Measurements from ENCODE around the gene TAF13.
A peak's percentile ranks its signal among the peaks of the same experiment; 100 is the strongest.

Gene TAF13, protein sequence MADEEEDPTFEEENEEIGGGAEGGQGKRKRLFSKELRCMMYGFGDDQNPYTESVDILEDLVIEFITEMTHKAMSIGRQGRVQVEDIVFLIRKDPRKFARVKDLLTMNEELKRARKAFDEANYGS

DNA sequence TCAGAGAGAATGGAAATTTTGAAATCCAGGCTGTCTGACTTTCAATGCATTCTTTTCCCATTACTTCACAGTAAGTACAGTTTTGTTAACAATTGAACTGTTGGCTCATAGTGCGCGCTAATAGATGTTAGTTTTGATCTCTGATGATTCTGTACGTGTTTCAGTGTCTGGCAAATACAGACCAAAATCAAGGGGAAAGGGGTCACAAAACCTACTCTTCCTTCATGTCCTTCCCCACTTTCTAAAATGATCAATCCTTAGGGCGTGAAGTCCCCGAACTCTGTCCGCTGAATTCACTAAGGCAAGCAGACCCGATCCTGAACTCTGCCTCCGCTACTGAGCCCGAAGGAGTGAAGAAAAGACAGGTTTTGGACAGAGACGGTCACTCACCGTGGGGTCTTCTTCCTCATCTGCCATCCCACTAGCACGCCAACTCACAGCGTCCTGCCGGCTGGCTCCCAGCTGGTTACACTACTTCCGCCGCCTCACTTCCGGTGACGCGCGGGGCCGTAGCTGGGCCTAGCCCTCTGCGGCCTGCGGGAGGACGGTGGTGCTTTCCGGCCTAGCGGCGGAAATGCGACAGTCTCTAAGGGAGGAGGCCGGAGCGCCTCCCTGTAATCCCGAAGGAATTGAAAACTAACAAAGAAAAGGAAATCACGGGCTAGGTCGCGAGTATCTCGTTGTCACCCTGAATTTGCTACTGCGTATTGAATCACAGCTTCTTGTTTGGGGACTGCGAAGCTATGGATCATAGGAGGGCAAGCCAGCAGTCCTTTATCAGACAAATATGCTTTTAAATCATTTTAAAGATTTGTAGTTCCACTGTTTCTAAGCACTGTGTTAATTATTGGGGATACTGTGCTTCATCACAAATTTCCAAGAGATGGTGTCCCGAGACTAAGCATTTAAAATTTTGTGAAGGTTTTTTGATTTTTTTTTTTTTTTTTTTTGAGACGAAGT is at the start of gene TAF13:
TAF13 (minus strand) TSS at position 473 of the 960 bp plus-strand sequence; CDS start at position 417, 56 bp downstream.
- DNase-seq (ENCODE audit: low spot score): peak; percentile 97

DNA sequence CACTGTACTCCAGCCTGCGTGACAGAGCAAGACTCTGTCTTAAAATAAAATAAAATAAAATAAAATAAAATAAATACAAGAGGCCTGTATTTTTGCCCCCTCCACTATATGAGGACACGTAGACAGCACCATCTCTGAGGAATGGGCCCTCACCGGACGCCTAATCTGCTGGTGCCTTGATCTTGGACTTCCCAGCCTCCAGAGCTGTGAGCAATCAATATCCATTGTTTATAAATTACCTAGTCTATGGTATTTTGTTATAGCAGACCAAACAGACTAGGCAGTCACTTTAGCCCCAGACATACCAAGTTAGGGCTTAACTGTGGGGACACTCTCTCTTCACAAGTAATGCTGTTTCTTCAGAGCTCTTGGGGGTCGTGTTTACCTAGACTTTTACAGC is 44.6 kb upstream of the TAF13 start:
- no peak for DNase-seq (ENCODE audit: low spot score)

DNA sequence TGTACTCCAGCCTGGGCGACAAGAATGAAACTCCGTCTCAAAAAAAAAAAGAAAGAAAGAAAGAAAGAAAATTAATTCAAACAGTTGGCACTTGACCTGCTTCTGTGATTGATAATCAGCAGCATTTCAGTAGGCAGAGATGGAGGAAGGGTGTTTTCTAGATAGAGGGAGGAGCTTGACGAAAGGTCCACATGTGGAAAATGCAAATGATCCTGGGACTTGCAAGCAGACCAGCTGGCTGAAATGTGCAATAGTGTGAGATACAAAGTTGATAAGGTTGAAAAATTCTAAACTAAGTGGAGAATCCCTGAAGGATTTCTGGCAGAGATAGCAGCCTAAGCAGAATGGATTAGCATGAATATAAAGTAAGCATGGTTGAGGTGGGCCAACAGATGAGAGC is 42.3 kb upstream of the TAF13 start:
- no peak for DNase-seq (ENCODE audit: low spot score)

DNA sequence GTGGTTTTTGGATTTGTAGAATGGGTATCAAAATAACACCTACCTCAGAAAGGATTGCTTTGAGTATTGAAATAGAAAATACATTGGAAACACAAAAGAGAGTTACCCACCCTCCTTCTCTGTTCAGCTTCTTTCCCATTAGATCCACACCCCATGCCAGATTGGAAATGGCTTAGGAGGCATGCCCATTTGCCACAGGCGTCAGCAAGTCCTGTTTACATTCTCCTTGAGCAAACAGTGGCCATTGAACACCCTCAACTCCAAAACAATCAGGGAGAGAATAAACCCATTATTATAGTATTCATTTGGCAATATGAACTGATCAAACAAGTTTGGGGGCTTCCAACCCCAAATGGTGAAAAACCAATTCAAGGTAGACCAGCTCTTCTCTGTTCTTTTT is 40.5 kb upstream of the TAF13 start:
- DNase-seq (ENCODE audit: low spot score): no peak

DNA sequence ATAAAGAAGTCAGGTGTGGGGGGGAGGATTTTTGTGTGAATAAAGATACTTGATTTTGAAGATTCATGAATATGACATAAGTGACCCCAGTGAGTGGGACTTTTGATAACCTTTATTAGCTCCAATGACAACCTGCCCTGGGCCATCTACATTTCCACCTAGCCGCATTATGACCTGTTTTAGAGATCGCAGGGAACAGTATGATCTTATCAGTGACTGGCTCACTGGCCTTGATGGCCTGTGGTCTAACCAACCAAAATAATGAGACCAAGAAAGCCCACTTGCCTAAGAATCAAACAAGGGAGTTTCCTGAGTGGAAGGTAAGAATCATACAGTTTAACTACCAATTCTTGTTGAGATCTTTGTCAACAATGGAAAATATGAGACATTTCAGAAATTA is 39.9 kb upstream of the TAF13 start:
- no peak for DNase-seq (ENCODE audit: low spot score)

DNA sequence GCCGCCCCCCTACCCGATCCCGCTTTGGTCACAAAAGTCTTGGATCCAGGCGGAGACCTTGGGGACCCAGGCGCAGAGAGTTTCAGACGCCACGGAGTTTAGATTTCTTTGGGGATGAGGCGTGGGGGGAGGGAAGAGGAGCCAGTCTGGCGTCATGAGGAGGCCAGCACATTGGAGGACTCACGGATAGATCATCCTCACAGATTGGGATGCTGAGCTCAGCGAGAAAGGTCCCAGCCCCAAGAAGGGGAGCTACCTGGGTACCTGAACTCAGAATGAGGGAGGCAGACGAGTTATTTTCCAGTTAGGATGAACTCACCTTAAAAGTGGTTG is 38.5 kb upstream of the TAF13 start:
- DNase-seq (ENCODE audit: low spot score): no peak

DNA sequence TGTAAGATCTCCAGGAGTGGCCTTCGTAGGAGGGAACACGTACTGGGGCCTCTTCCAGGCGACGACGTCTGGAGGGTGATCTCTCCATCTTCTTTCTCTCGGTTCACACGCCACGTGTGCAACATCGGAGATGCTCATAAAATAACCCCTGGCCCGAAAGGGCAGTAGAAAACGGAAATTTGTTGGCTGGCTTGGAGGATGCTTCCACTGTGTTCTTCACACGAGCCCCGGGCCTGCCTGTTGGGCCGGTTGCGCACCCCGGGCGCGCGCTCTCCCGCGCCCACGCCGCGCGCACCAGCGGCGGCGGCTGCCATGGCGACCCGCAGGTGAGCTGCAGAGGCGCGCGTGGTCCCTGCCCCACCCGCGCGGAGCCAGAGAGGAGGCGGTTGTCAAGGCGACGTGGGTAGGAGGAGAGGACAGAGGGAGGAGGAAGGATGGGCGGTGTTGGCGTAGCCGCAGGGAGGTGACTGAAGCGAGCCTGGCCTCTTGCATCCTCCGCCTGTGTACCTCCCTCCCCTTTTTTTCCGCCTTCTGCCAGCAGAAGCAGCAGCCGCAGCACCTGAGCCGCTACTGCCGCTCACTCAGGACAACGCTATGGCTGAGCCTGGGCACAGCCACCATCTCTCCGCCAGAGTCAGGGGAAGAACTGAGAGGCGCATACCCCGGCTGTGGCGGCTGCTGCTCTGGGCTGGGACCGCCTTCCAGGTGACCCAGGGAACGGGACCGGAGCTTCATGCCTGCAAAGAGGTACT is 38.0 kb upstream of the TAF13 start, which contains the start of gene ELAPOR1:
ELAPOR1 (plus strand) TSS at position 526 of the 752 bp plus-strand sequence; CDS start at position 595, 69 bp downstream.
- peak; percentile 48 for DNase-seq (ENCODE audit: low spot score)

DNA sequence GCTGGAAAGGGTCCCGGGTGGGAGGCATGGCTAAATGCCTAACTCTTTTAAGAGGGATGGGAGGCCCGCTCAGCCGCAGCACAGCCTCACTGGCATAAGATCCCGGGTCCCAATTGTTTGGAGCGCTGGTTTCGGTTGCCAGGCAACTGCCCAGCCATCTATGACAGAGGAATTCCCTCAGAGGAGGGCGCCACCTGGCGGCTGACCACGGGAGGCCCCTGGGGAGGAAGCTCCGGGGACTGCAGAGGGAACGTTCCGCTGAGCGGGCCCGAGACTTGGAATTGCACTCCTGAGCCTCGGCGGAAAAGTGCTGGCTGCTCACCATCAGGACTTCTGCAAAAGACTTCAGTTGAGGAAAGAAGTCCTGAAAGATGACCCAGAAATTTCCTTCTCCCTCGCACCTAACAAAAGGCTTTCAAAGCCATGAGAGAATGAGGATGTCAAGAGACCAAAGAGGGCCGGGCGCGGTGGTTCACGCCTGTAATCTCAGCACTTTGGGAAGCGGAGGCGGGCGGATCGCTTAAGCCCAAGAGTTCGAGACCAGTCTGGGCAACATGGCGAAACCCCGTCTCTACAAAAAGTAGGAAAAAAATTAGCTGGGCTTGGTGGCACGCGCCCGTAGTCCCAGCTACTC is 37.0 kb upstream of the TAF13 start:
- peak; percentile 94 for DNase-seq (ENCODE audit: low spot score)

DNA sequence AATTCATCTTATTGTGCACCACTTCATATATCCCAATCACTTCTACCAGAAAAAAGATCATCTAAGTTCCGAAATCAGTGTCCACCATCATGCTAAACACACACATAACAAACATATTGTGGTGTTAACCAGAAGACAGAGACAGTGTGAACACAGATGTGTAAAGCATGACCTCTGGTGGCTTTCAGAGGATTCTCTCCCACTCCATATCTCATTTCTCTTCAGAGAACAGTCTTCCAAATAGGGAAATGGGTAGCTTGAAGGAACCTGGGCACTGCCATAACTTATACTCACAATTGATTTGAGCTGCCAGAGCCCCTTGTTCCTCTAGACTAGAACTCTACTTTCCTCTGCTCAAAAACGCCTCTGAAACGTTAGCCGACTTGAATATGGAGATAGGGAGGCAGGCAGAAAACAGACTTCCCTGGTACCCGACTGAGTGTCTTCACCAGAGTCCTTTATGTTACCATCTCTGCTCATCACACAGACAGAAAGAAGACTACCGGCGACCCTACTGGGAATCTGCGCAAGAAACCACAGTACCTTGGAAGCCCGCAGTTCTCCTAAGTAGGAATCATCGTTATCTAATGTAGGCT is 36.4 kb upstream of the TAF13 start:
- DNase-seq (ENCODE audit: low spot score): peak; percentile 51

DNA sequence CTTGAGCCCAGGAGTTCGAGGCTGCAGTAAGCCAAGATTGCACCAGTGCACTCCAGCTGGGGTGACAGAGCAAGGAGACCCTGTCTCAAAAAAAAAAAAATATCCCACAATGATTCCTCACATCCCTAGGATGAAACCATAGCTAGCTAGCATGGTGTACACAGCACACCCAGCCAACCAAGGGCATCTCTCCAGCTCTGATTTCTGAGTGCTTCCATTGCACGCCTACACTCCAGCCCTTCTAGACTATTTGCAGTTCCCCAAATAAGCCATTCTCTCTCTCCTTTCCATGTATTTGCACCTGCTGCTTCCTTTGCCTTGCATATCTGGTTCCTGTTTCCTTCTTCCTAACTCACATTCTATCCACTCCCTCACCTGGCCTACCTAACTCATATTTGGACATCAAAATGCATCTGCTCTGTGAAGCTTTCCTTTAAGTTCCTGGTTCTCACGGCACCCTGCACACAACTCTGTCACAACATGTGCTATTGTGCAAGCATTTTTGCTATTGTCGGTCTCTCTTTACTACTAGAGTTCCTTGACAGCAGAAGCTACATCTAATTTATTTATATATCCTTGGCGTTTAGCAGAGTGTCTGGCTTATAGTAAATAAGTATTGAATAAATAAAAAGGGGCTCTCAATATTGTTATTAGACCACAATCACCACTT is 35.7 kb upstream of the TAF13 start:
- DNase-seq (ENCODE audit: low spot score): no peak

DNA sequence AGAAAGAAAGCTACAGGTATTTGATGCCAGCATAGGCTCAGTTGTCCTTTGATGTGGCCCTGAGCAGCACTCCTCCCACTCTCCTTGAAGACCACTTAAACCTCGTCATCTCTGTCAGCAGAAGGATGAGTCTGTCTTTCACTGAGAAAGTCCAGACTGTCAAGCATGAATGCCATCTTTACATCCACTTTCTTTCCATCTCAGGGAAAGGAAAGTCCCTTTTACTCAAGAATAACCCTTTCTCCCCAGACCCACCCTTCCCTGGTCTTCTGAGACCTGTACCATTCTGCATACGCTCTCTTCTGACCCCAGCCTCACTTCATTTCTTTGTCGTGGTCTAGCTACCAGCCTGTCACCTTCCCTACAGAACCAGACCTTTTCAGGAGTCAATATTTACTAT is 34.1 kb upstream of the TAF13 start:
- no peak for DNase-seq (ENCODE audit: low spot score)

DNA sequence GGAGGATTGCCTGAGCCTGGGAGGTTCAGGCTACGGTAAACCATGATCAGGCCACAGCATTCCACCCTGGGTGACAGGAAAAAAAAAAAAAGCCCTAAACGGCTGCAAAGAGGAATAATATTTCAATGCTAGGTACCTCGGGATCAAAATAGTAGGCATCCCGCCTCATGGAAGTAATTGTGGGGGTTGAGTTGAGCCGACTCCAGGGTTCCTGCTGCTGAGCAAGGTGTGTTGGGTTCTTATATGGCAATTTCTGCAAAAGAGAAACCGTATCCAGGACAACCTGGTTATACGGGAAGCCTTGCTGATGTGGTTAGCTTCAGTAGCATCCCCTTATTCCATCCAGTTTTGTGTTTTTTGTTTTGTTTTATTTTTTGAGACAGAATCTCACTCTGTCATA is 32.0 kb upstream of the TAF13 start:
- DNase-seq (ENCODE audit: low spot score): no peak

DNA sequence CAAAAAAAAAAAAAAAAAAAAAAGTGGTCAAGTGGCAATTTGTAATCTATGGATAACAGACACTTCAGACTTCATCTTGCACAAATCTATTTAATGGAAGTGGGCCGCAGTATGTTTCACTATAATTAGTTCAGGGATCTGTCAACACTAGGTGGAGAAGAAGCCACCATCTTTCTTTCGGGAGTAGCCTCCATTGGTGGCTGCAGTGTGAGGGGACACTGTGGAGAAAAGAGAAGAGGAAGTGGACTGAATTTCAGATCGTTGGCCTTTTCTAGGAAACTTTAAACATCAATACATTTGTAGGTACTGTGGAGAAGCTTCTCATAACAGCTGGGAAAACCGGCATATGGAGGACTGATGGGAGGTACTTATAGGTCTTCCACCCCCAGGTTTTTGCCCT is 30.1 kb upstream of the TAF13 start:
- no peak for DNase-seq (ENCODE audit: low spot score)

DNA sequence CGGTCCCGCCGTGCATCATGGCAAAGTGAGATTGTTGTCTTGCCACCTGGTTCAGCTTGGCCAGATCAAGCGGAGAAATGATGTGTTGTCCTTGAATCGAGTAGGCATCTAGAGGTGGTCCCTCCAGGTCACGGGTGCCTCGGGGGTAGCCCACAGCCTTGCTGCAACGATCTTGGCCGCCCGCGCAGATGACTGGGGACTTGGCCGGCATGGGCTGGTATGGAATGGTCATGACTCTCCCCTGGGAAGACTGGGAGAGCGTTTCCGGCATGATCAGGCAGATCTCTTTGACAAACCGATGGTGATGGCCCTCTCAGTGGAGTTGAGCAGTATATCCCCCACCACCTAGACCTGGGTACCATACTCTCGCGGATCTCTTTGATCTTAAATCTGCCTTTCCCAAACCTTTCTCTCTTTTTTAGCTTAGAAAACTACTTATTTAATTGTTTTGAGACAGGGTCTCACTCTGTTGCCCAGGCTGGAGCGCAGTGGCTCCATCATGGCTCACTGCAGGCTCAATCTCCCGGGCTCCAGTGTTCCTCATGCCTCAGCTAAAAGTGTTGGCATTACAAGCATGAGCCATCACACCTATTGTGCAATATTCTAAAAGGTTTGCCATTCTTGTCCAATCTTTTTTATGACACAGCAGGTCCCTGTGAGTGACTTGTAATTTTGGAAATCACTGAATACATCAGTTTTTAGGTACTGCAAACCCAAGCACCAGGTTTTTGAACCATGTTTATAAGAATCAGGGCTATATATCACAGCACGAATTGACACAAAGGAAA is 28.8 kb upstream of the TAF13 start:
- DNase-seq (ENCODE audit: low spot score): no peak

DNA sequence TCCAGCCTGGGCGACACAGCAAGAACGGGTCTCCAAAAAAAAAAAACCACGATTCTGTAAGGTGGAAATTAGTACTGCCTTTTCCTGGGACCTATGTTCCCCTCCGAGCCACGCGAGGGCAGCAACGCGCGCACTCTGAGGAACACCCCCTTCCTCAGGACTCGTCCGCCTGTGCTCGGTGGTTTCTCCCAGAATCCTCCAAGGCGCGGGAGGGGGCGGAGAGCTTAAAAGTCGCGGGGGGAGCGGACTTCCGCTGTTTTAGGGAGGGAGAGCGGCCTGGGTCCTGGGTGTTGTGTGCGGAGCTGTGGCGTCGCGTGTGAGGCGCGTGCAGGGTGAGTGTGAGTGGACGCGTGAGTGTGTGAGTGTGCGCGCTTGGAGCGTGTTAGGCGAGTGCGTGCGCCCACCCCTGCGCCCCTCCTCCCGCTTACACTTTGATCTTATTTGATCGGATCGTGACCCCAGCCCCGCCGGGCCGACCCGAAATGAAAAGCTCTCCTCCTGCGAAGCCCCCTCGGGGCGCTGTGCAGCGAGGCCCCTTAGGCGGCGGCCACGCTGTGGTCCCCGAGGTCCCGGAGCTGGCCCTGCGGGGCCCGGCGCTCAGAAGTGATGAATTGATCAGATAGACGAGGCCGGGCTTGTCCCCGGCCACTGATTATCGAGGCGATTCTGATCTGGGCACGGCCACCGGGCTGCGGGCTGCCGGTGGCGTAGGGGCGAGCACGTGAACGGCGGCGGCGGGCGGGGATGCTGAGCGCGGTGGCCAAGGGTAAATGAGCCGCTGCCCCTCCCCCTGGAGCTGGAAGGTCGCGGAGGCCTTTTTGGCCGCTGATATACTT is 24.4 kb upstream of the TAF13 start:
- peak; percentile 96 for DNase-seq (ENCODE audit: low spot score)

DNA sequence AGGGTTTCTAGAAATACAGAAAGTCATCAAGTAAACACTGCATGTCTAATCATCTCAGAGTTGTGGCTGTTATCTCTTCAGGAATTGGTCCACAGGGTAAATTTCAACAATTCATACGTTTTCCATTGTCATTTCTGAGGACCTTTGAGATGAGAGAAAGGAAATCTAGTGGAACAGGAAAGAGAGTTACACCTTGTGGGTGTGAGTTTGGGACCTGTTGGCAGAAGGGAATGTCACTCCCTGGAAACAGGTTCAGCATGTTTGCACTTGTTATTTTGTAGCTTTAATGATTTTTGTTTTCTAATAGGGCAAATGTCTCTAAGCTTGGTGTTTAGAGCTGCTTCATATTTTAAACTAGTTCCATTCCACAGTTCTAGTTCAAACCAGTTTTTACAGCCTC is 20.3 kb upstream of the TAF13 start:
- no peak for DNase-seq (ENCODE audit: low spot score)

DNA sequence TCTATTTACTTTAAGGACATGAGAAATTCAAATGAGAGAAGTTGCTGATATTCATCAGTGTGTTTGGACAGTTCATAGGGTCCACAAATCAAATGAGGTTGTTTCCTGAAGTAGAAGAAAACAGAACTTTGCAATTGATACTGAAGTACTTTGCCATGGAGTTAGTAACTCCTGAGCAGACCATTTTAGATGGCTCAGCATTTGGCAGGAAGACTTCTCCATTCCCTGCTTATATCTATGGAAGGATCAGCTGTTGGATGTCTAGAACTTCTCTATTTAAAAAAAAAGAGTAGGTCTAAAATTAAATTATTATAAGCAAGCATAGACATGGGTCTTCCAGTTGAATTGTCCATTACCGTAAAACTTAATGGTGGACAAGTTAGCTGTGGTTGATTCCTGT is 19.8 kb upstream of the TAF13 start:
- DNase-seq (ENCODE audit: low spot score): no peak

DNA sequence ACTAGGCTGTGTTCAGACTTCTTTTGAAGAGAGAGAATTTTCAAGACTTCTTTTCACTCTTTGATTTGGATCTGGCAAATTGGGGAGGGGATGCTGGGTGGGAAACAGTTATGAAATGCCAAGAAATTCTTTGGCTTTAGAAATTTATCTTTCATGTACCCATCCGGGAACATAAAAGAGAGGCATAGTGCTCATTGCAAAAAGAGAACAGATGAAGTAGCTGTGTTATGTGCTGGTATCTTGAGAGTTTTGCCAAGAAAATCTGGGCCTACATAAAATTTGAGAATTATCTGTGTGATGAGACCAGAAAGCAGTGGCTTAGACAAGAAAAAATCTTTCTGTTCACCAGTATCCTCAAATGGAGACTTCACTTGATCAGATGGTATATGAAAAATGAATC is 19.1 kb upstream of the TAF13 start:
- no peak for DNase-seq (ENCODE audit: low spot score)

DNA sequence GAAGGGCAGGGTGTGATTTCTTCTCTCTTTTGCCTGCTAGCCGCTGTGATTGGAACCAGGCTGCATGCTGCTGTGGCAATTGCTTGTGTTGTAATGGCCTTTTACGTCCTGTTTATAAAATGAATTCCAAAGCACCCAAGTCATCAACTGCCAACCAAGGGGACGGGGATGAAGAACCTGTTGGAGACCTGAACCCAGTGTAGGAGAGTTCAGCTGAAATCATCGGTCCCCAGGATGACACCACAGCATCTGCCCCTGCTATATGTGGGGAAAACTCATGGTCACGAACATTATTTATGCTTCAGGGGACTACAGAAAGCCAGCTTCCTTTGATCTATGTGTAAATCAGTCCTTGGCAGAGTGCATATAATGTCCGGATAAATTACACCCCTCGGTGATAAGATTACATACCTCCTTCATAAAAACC is 18.6 kb upstream of the TAF13 start:
- DNase-seq (ENCODE audit: low spot score): no peak

DNA sequence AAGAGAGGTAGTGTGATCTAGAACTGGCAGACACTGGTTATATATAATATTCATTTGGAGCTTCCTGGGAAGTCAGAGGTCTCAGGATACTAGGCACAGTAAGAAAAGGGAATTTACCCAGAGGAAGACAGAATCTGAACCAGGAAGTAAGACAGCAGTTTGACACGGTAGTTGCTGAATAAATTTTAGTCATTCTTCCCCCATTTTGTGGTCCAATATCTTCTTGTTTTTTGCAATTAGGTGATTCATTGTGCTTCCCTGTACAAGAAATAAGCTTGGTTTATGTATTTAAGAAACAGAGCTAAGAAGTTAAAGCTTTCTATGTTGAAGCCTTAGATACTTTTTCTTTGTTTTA is 16.0 kb upstream of the TAF13 start:
- DNase-seq (ENCODE audit: low spot score): peak; percentile 13
